Thoracic aorta (tissue), 2 donors: ENCODE measurements around the gene PDE8B. TPM values are rescaled to one million over a fixed set of nuclear protein-coding genes. Genes with fewer than 3 reads are reported as not detected.

Experiments
- ATAC-seq: fragments of 150-250 bp; one replicate; pipeline ENCODE4 v1.8.0; 2017; ENCODE audit warnings: low read depth; ENCODE audit not compliant: insufficient number of reproducible peaks, low FRiP score
- DNase-seq: peaks from one replicate; pipeline ENCODE4 v3.0.0-alpha.2; 2020; ENCODE audit warnings: low spot score
- H3K27ac ChIP-seq, 2 donors: fragments of 200-600 bp; sonication (generic); 1 replicate in 1 of 2; 2 replicates in 1 of 2; pipeline ENCODE4 v1.5.1; 2016; ENCODE audit warnings: mild to moderate bottlenecking in 2 of 2, moderate library complexity in 2 of 2
- H3K27me3 ChIP-seq: fragments of 200-600 bp; sonication (generic); replicated peaks from 2 replicates; pipeline ENCODE4 v1.6.0; 2016; ENCODE audit warnings: mild to moderate bottlenecking; ENCODE audit not compliant: insufficient read depth
- H3K36me3 ChIP-seq: fragments of 200-600 bp; sonication (generic); one replicate; pipeline ENCODE4 v1.5.1; 2016
- H3K4me1 ChIP-seq, 2 donors: fragments of 200-600 bp; sonication (generic); 1 replicate in 1 of 2; 2 replicates in 1 of 2; pipeline versions ENCODE4 v1.5.1 to v1.6.0; 2016; ENCODE audit warnings: low read depth in 2 of 2, mild to moderate bottlenecking in 1 of 2; ENCODE audit not compliant: control insufficient read depth in 1 of 2
- H3K4me3 ChIP-seq: fragments of 200-600 bp; sonication (generic); 2 replicates; pipeline ENCODE4 v1.5.1; 2016; ENCODE audit warnings: mild to moderate bottlenecking
- H3K9me3 ChIP-seq: fragments of 200-600 bp; sonication (generic); 2 replicates; pipeline ENCODE4 v1.5.1; 2016
- total RNA-seq, 2 donors: library from RNA; depleted of rRNA; stranded (reverse); fragments of >200 nt; gene quantifications; one replicate each; pipeline versions ENCODE4 v1.1.0 to v1.2.3, GENCODE V29; 2016
- TF ChIP-seq, protein P1 (sequence below): fragments of 200-600 bp; sonication (generic); IDR thresholded peaks from one replicate; pipeline ENCODE4 v1.5.1; 2019; ENCODE audit warnings: antibody characterized with exemption

The PDE8B gene
- total RNA-seq, 2 donors from 2014 or later, result 22.7 to 59.8 TPM

DNA sequence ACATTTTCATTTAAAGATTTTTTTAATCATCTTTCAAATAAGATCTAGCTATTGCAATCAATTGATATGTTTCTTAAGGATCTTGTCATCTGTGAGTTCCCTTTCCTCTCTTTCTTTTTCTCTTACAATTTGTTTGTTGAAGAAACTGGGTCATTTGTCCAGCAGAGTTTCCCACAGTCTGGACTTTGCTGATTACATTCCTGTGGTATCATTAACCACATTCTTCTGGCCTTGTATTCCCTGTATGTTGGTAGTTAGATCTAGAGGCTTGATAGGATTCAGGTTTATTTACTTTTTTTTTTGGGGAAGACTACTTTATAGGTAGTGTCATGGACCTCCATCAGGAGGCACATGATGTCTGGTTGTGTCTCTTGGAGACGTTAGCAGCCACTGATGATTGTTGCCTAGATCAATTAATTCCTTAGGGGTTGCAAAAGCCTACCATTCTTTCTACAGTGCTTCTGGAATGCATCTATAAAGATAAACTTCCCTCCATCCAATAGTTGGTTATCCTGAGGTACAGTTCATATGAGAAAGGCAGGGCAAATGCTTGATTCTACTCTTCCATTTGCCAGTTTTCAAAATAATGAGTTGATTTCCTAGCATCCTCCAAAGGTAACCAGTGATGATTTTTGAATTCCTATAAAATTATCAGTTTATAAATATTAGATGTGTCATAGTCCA, 14.3 kb downstream of the PDE8B start:
- DNase-seq (no peak), ATAC-seq (no peak)
- H3K4me1 ChIP-seq, result peaks cover 13 to 22% of the 10 kb centered on the region in 2 donors
- H3K4me3 ChIP-seq, result no peak overlapping the region
- H3K27ac ChIP-seq, result no peak overlapping the region
- H3K27me3 ChIP-seq, result no peaks in the 10 kb centered on the region
- no peaks in the 10 kb centered on the region for H3K36me3 ChIP-seq
- H3K9me3 ChIP-seq, result no peaks in the 10 kb centered on the region
- TF ChIP-seq, protein P1, sequence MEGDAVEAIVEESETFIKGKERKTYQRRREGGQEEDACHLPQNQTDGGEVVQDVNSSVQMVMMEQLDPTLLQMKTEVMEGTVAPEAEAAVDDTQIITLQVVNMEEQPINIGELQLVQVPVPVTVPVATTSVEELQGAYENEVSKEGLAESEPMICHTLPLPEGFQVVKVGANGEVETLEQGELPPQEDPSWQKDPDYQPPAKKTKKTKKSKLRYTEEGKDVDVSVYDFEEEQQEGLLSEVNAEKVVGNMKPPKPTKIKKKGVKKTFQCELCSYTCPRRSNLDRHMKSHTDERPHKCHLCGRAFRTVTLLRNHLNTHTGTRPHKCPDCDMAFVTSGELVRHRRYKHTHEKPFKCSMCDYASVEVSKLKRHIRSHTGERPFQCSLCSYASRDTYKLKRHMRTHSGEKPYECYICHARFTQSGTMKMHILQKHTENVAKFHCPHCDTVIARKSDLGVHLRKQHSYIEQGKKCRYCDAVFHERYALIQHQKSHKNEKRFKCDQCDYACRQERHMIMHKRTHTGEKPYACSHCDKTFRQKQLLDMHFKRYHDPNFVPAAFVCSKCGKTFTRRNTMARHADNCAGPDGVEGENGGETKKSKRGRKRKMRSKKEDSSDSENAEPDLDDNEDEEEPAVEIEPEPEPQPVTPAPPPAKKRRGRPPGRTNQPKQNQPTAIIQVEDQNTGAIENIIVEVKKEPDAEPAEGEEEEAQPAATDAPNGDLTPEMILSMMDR, result no peak

DNA sequence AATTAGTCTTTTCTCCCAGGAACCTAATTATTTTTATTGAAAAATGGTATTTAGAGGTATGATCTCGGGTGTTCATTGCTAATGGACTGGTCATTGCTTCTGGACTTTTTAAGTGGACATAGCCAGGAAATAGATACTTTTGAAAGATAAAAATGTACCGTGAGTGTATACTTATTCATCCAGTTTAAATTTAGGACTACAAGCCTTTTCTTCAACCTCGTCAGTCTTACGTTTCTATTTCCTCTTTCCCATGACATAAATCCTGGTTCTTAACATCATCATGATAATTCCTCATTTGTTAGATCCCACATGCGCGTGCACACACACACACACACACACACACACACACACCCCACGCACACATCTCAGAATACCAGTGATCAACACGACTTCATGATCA, 15.1 kb downstream of the PDE8B start:
- ATAC-seq, result no peak
- no peak for DNase-seq
- peaks cover 13 to 22% of the 10 kb centered on the region in 2 donors for H3K4me1 ChIP-seq
- TF ChIP-seq, protein P1, result no peak
- no peaks in the 10 kb centered on the region for H3K27me3 ChIP-seq
- H3K9me3 ChIP-seq, result no peaks in the 10 kb centered on the region
- no peak overlapping the region for H3K4me3 ChIP-seq
- no peak overlapping the region for H3K27ac ChIP-seq
- no peaks in the 10 kb centered on the region for H3K36me3 ChIP-seq

DNA sequence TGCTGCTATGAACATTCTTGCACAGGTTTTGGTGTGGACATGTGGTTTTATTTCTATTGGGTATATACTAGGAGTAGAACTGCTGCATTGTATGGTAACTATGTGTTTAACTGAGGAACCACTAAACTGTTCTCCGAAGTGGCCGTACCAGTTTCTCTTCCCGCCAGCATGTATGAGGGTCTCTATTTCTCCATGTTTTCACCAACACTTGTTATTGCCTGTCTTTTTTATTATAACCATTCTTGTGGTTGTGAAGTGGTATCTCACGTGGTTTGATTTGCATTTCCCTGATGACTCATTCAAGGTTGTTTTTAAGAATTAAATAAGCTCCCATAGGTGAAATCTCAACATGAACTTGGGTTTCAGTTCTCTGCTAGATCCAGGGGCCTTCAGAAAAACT, 19.4 kb downstream of the PDE8B start:
- H3K9me3 ChIP-seq, result no peaks in the 10 kb centered on the region
- ATAC-seq, result no peak

DNA sequence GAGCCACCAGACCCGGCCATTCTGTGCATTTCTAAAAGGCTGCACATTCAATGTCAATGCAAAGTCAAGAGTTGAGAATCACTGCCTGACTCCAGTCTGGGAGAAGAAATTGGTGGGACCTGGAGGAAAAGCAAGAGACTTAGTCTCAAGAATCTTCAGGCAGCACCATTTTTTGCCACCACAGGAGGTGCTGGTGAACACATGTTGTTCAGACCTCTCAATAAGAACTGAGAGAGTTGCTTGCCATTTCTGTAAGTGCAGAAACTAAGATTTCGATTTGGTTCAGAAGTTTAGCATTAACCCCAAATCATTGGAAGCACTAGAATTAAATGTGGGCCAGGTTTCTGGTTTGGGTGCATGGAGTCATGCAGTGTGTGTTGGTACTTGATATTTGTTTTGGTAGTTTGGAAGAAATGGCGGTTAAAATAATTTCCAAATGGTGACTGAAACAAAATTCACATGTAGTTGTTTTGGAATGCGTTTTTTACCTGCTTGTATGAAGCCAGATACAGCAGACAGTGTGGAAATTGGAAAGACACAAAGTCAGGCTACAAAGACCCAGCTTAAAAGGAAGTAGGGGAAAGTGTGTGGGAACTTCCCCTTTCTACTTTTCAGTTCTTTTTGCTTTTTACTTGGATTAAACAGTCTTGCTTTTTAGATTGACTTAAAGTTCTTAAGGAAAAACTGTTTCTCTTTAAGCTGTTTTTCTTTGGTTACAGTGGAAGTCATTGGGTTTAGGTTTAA, 20.4 kb downstream of the PDE8B start:
- Histone ChIP-seq H3K36me3 (no peaks in the 10 kb centered on the region), H3K4me3 (no peak overlapping the region), H3K9me3 (no peaks in the 10 kb centered on the region), H3K27ac (no peak overlapping the region), H3K4me1 (peaks cover 0 to 8% of the 10 kb centered on the region in 2 donors), H3K27me3 (no peaks in the 10 kb centered on the region)
- TF ChIP-seq, protein P1, result no peak
- ATAC-seq, result no peak
- DNase-seq, result no peak

More for the DNA sequence above, 19.4 kb downstream of the PDE8B start:
- Histone ChIP-seq H3K4me1 (peaks cover 2 to 12% of the 10 kb centered on the region in 2 donors), H3K27ac (no peak overlapping the region), H3K4me3 (no peak overlapping the region), H3K36me3 (no peaks in the 10 kb centered on the region), H3K27me3 (no peaks in the 10 kb centered on the region)
- no peak for DNase-seq
- TF ChIP-seq, protein P1, result no peak

DNA sequence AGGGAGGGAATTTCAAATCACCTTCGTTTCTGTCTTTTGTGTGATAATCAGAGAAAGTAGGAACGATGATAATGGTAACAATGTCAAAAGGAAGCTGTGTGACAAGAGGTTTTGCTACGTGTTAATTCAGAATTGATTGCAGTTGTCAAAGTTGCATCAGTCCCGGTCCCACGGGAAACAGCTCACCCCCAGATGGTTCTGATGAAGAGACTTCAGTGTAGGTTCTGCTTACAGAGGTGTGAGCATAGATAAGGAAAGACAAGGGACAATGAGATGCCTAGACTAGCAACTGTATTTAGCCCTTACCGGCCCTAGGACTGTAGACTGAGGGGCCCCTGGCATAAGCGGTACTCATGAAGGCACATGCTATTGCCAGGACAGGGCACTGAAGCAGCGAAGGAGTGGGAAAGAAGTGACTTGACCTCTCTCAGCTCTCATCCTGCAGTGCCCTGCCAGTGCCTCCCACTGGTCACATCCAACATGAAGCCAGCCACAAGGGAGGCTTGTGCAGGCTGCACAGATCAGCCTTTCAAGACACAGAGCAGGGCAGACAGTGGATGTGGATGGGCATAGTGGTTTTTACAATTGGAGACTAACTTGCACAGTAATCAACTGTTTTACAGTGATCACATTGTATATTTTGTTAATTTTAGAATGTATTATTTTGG, 21.1 kb downstream of the PDE8B start:
- TF ChIP-seq, protein P1, result no peak
- H3K36me3 ChIP-seq, result no peaks in the 10 kb centered on the region
- peaks cover 0 to 10% of the 10 kb centered on the region in 2 donors for H3K4me1 ChIP-seq
- ATAC-seq (no peak), DNase-seq (no peak)
- H3K4me3 ChIP-seq, result no peak overlapping the region
- no peaks in the 10 kb centered on the region for H3K9me3 ChIP-seq
- H3K27ac ChIP-seq, result no peak overlapping the region
- no peaks in the 10 kb centered on the region for H3K27me3 ChIP-seq
